Measurements from ENCODE around the gene TRIM41. TPM values are rescaled to one million over a fixed set of nuclear protein-coding genes. Genes with fewer than 3 reads are reported as not detected.

Gene TRIM41
- total RNA-seq, 2 experiments from 2014 or later = 40.0 to 44.7 TPM

- Mint-ChIP-seq H3K27ac (no peak overlapping the region), H3K4me3 (no peak overlapping the region), H3K9me3 (ENCODE audit: insufficient read depth) (no peaks in the 10 kb centered on the region), H3K27me3 (ENCODE audit: low read depth) (no peaks in the 10 kb centered on the region), H3K4me1 (ENCODE audit: low read depth) (peaks cover 26% of the 10 kb centered on the region), H3K36me3 (ENCODE audit: low read depth) (peaks cover 81% of the 10 kb centered on the region)
- no peak for DNase-seq
- ATAC-seq = no peak
- POLR2A ChIA-PET = interaction anchor here (1.2 to 5.1 kb wide), 5 partner anchors 7 to 26 kb away, joined by 3 to 30 read pairs (median 8); partner anchors contain the start of genes RACK1 and TRIM41
- CTCF ChIA-PET = interaction anchor here (0.7 to 1.4 kb wide), 3 partner anchors 9 to 27 kb away, joined by 3 to 4 read pairs (median 3); no protein-coding TSS in a partner anchor
Observed at GRCh38 chr5:181235323-181235688, 12.2 kb downstream of the TRIM41 start.

GRCh38 chr5:181235689-181236366 lies 12.7 kb downstream of the TRIM41 start:
- H3K4me3 Mint-ChIP-seq = no peak overlapping the region
- CTCF ChIA-PET = interaction anchor here (0.7 to 1.8 kb wide), 3 partner anchors 11 to 28 kb away, joined by 3 to 4 read pairs (median 3); no protein-coding TSS in a partner anchor
- POLR2A ChIA-PET = interaction anchor here (1.0 to 11.1 kb wide), 8 partner anchors 7 to 47 kb away, joined by 3 to 157 read pairs (median 6); partner anchors contain the start of genes RACK1 and TRIM41

DNA sequence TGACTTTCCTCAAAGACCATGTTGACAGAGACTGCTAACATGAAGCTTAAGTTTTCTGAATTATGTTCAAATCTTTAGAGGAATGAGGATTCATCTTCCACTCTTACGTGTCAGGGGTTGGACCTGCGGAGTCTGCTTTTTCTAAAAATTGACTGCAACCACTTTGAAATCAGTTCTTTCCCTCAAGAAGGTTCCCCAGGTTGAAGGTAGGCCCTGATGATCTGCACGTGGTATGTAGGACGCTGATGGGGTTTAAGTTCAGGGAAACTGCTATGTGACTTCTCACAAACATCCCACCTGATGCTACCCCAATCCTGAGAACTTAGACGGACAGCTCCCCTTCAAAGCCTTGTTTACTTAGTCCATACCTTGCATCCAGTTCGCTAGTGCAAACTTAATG lies 13.4 kb downstream of the TRIM41 start:
- no peak for ATAC-seq
- Mint-ChIP-seq H3K9me3 (ENCODE audit: insufficient read depth) (no peaks in the 10 kb centered on the region), H3K4me1 (ENCODE audit: low read depth) (peaks cover 33% of the 10 kb centered on the region), H3K27ac (no peak overlapping the region), H3K36me3 (ENCODE audit: low read depth) (peaks cover 83% of the 10 kb centered on the region), H3K4me3 (no peak overlapping the region), H3K27me3 (ENCODE audit: low read depth) (no peaks in the 10 kb centered on the region)
- DNase-seq = no peak
- CTCF ChIA-PET = interaction anchor here (1.8 kb wide), 1 partner anchor 11 kb away, joined by 4 read pairs; no protein-coding TSS in a partner anchor
- POLR2A ChIA-PET = interaction anchor here (1.0 to 11.1 kb wide), 3 partner anchors 9 to 48 kb away, joined by 3 to 157 read pairs (median 3); partner anchors contain the start of gene TRIM41

More at GRCh38 chr5:181235689-181236366, 12.7 kb downstream of the TRIM41 start:
- H3K9me3 Mint-ChIP-seq (ENCODE audit: insufficient read depth) = no peaks in the 10 kb centered on the region
- DNase-seq = no peak
- H3K27me3 Mint-ChIP-seq (ENCODE audit: low read depth) = no peaks in the 10 kb centered on the region
- H3K4me1 Mint-ChIP-seq (ENCODE audit: low read depth) = peaks cover 27% of the 10 kb centered on the region
- no peak for ATAC-seq
- H3K36me3 Mint-ChIP-seq (ENCODE audit: low read depth) = peaks cover 81% of the 10 kb centered on the region
- H3K27ac Mint-ChIP-seq = no peak overlapping the region

DNA sequence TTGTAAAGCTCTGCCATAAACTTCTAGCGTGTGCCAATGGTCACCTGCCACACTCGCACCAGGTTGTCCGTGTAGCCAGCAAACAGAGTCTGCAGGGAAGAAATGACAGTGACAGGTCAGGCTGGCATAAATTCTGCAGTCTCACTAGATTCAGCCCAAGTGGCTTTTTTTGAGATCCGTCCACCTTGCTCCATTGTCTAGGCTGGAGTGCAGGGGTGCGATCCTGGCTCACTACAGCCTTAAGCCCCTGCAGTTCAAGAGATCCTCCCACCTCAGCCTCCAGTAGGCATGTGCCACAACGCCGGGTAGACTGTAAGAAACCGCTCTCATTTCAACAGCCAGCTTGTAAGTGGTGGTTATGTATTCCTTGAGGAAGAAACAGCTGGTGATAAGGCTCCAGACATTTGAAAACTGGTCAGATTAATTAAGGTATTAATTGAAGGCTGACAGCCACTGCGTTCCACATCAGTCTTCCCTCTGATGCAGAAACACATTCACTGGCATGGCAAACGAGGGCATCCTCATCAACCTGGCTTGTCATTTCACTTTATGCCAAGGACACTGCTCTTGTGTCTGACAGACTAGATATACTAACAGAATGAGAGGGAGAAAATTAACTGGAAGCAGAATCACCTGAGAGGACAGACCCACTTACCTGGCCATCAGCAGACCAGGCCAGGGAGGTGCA lies 14.0 kb downstream of the TRIM41 start:
- Mint-ChIP-seq H3K4me3 (no peak overlapping the region), H3K36me3 (ENCODE audit: low read depth) (peaks cover 84% of the 10 kb centered on the region), H3K9me3 (ENCODE audit: insufficient read depth) (no peaks in the 10 kb centered on the region), H3K4me1 (ENCODE audit: low read depth) (peaks cover 39% of the 10 kb centered on the region), H3K27ac (peak overlapping the region; percentile 6), H3K27me3 (ENCODE audit: low read depth) (no peaks in the 10 kb centered on the region)
- CTCF ChIA-PET = interaction anchor here (1.1 to 1.8 kb wide), 2 partner anchors 12 to 64 kb away, joined by 3 to 4 read pairs; no protein-coding TSS in a partner anchor
- ATAC-seq (no peak), DNase-seq (no peak)
- POLR2A ChIA-PET = interaction anchor here (1.0 to 11.1 kb wide), 3 partner anchors 9 to 49 kb away, joined by 3 to 157 read pairs (median 3); partner anchors contain the start of gene TRIM41

DNA sequence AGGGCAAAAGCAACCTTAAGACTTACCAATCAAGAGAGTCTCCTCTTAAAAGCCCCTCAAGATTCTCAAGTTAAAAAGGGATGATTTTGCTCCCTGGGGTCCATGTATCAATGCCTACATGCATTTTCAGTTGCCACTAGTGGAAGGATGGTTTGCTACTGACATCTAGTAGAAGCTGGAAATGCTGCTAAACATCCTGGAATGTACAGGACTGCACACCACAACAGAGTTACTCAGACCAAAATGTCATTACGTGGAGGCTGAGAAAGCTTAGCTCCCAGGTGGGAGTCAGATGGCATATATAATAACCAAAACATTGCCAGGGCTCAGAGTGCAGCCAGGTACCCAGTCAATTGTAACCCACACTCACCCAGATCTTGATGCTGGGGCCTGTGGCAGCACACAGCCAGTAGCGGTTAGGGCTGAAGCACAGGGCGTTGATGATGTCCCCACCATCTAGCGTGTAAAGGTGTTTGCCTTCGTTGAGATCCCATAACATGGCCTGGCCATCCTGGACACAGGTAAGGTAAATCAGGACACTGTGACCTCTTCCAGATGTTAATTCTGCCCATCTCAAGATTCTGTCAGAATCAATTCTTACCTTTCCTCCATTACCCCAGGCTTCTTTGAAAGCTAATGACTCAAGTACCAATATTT lies 14.8 kb downstream of the TRIM41 start:
- peak overlapping the region; percentile 6 for H3K27ac Mint-ChIP-seq
- ChIA-PET CTCF (interaction anchor here (1.0 to 1.8 kb wide), 3 partner anchors 13 to 65 kb away, joined by 3 to 4 read pairs (median 3); no protein-coding TSS in a partner anchor), POLR2A (interaction anchor here (0.8 to 11.1 kb wide), 2 partner anchors 12 to 47 kb away, joined by 4 to 157 read pairs; partner anchors contain the start of gene TRIM41)
- peaks cover 40% of the 10 kb centered on the region for H3K4me1 Mint-ChIP-seq (ENCODE audit: low read depth)
- H3K9me3 Mint-ChIP-seq (ENCODE audit: insufficient read depth) = no peaks in the 10 kb centered on the region
- peaks cover 89% of the 10 kb centered on the region for H3K36me3 Mint-ChIP-seq (ENCODE audit: low read depth)
- H3K4me3 Mint-ChIP-seq = peak overlapping the region; percentile 12
- H3K27me3 Mint-ChIP-seq (ENCODE audit: low read depth) = no peaks in the 10 kb centered on the region
- DNase-seq (no peak), ATAC-seq (no peak)

GRCh38 chr5:181239062-181239663 lies 16.1 kb downstream of the TRIM41 start:
- Mint-ChIP-seq H3K36me3 (ENCODE audit: low read depth) (peaks cover 88% of the 10 kb centered on the region), H3K9me3 (ENCODE audit: insufficient read depth) (no peaks in the 10 kb centered on the region), H3K4me3 (peak overlapping the region; percentile 30), H3K27ac (peak overlapping the region; percentile 64), H3K27me3 (ENCODE audit: low read depth) (no peaks in the 10 kb centered on the region), H3K4me1 (ENCODE audit: low read depth) (peaks cover 41% of the 10 kb centered on the region)
- ChIA-PET CTCF (interaction anchor here (0.6 to 1.4 kb wide), 2 partner anchors 14 to 54 kb away, joined by 3 read pairs; no protein-coding TSS in a partner anchor), POLR2A (interaction anchor here (0.9 to 11.1 kb wide), 4 partner anchors 6 to 22 kb away, joined by 3 to 157 read pairs (median 30); partner anchors contain the start of genes TRIM41 and TRIM52)
- DNase-seq (no peak), ATAC-seq (no peak)

- ChIA-PET POLR2A (interaction anchor here (0.6 to 11.1 kb wide), 7 partner anchors 8 to 68 kb away, joined by 3 to 157 read pairs (median 5); partner anchors contain the start of genes TRIM41 and TRIM52), CTCF (interaction anchor here (0.8 to 1.2 kb wide), 4 partner anchors 10 to 34 kb away, joined by 3 to 4 read pairs (median 4); no protein-coding TSS in a partner anchor)
- DNase-seq = peak; percentile 72
- peaks cover 58% of the 10 kb centered on the region for H3K4me1 Mint-ChIP-seq (ENCODE audit: low read depth)
- H3K27me3 Mint-ChIP-seq (ENCODE audit: low read depth) = no peaks in the 10 kb centered on the region
- peak; percentile 25 for ATAC-seq
- H3K9me3 Mint-ChIP-seq (ENCODE audit: insufficient read depth) = no peaks in the 10 kb centered on the region
- peak overlapping the region; percentile 99 for H3K27ac Mint-ChIP-seq
- H3K36me3 Mint-ChIP-seq (ENCODE audit: low read depth) = peaks cover 70% of the 10 kb centered on the region
- peak overlapping the region; percentile 98 for H3K4me3 Mint-ChIP-seq
Observed at GRCh38 chr5:181241393-181241975, 18.4 kb downstream of the TRIM41 start.

DNA sequence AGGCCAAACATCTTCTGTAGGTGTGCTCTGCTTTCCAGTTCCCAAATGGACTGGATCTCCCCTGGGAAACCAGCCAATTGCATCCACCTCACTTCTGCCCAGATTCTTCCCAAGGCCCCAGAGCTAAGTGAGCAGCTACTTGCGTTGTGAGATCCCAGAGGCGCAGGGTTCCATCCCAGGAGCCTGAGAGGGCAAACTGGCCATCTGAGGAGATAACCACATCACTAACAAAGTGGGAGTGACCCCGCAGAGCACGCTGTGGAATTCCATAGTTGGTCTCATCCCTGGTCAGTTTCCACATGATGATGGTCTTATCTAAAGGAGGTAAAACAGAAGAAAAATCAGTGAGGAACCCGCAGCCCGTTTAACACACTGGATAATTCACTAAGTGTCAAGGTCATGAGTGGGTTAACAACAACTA lies 19.0 kb downstream of the TRIM41 start:
- H3K36me3 Mint-ChIP-seq (ENCODE audit: low read depth) = peaks cover 65% of the 10 kb centered on the region
- no peaks in the 10 kb centered on the region for H3K9me3 Mint-ChIP-seq (ENCODE audit: insufficient read depth)
- H3K4me3 Mint-ChIP-seq = peak overlapping the region; percentile 98
- POLR2A ChIA-PET = interaction anchor here (0.6 to 11.1 kb wide), 7 partner anchors 9 to 68 kb away, joined by 3 to 157 read pairs (median 5); partner anchors contain the start of genes TRIM41 and TRIM52
- H3K4me1 Mint-ChIP-seq (ENCODE audit: low read depth) = peaks cover 58% of the 10 kb centered on the region
- CTCF ChIA-PET = interaction anchor here (0.8 to 1.3 kb wide), 4 partner anchors 10 to 35 kb away, joined by 3 to 4 read pairs (median 3); no protein-coding TSS in a partner anchor
- DNase-seq (no peak), ATAC-seq (no peak)
- no peaks in the 10 kb centered on the region for H3K27me3 Mint-ChIP-seq (ENCODE audit: low read depth)
- H3K27ac Mint-ChIP-seq = peak overlapping the region; percentile 99

- Mint-ChIP-seq H3K9me3 (ENCODE audit: insufficient read depth) (no peaks in the 10 kb centered on the region), H3K27me3 (ENCODE audit: low read depth) (no peaks in the 10 kb centered on the region), H3K4me3 (peak overlapping the region; percentile 98), H3K4me1 (ENCODE audit: low read depth) (peaks cover 60% of the 10 kb centered on the region), H3K27ac (peak overlapping the region; percentile 99), H3K36me3 (ENCODE audit: low read depth) (peaks cover 62% of the 10 kb centered on the region)
- ATAC-seq (no peak), DNase-seq (no peak)
- ChIA-PET CTCF (interaction anchor here (0.8 to 1.3 kb wide), 3 partner anchors 16 to 80 kb away, joined by 3 to 4 read pairs (median 3); partner anchors contain the start of gene TRIM52), POLR2A (interaction anchor here (0.7 to 11.1 kb wide), 8 partner anchors 9 to 72 kb away, joined by 3 to 157 read pairs (median 6); partner anchors contain the start of genes TRIM41 and TRIM52)
Observed at GRCh38 chr5:181243018-181243563, 20.0 kb downstream of the TRIM41 start.
